Hepatocyte (in vitro differentiated cells): ENCODE measurements around the gene SETD1A. TPM values are rescaled to one million over a fixed set of nuclear protein-coding genes. Genes with fewer than 3 reads are reported as not detected.
A peak's percentile ranks its signal among the peaks of the same experiment; 100 is the strongest.

ENCODE experiments used
- DNase-seq: peaks from one replicate; pipeline ENCODE4 v3.0.0-alpha.2; 2016; ENCODE audit warnings: low spot score
- H2AFZ ChIP-seq: fragments of 200-600 bp; sonication (generic); 2 replicates; pipeline ENCODE4 v1.6.0; 2016; ENCODE audit warnings: antibody characterized with exemption, mild to moderate bottlenecking
- H3K27ac ChIP-seq: fragments of 200-600 bp; sonication (generic); 2 replicates; pipeline ENCODE4 v1.5.1; 2016; ENCODE audit warnings: mild to moderate bottlenecking
- H3K27me3 ChIP-seq: fragments of 200-600 bp; sonication (generic); 2 replicates; pipeline ENCODE4 v1.6.1; 2016
- H3K36me3 ChIP-seq: fragments of 200-600 bp; sonication (generic); replicated peaks from 2 replicates; pipeline ENCODE4 v1.5.1; 2016; ENCODE audit warnings: low read depth; ENCODE audit not compliant: insufficient read depth
- H3K4me1 ChIP-seq: fragments of 200-600 bp; sonication (generic); 2 replicates; pipeline ENCODE4 v1.5.1; 2016; ENCODE audit warnings: mild to moderate bottlenecking, moderate library complexity; ENCODE audit not compliant: insufficient read depth
- H3K4me2 ChIP-seq: fragments of 200-600 bp; sonication (generic); 2 replicates; pipeline ENCODE4 v1.6.0; 2016
- H3K4me3 ChIP-seq: fragments of 200-600 bp; sonication (generic); 2 replicates; pipeline ENCODE4 v1.5.1; 2016; ENCODE audit warnings: mild to moderate bottlenecking
- H3K79me2 ChIP-seq: fragments of 200-600 bp; sonication (generic); 2 replicates; pipeline ENCODE4 v1.6.0; 2017; ENCODE audit warnings: mild to moderate bottlenecking
- H3K9me2 ChIP-seq: fragments of 200-600 bp; sonication (generic); replicated peaks from 2 replicates; pipeline ENCODE4 v1.6.0; 2017; ENCODE audit warnings: mild to moderate bottlenecking; ENCODE audit not compliant: insufficient read depth
- H3K9me3 ChIP-seq: fragments of 200-600 bp; sonication (generic); 2 replicates; pipeline ENCODE4 v1.5.1; 2016; ENCODE audit warnings: low read depth, mild to moderate bottlenecking
- H4K20me1 ChIP-seq: fragments of 200-600 bp; sonication (generic); 2 replicates; pipeline ENCODE4 v1.6.0; 2016; ENCODE audit warnings: mild to moderate bottlenecking; ENCODE audit not compliant: insufficient read depth, poor library complexity, severe bottlenecking
- EZH2 ChIP-seq: fragments of 200-600 bp; sonication (generic); IDR thresholded peaks from 2 replicates; pipeline ENCODE4 v1.6.1; 2016; ENCODE audit warnings: antibody characterized with exemption, mild to moderate bottlenecking, borderline replicate concordance
- EZH2phosphoT487 ChIP-seq: fragments of 200-600 bp; sonication (generic); IDR thresholded peaks from one replicate; pipeline ENCODE4 v1.6.1; 2018; ENCODE audit warnings: antibody characterized with exemption, mild to moderate bottlenecking, low read depth, moderate library complexity; ENCODE audit not compliant: unreplicated experiment, severe bottlenecking
- WGBS: methylation state at CpG from one replicate; pipeline ENCODE4 v1.1.6; 2016; ENCODE audit warnings: low lambda C conversion rate; ENCODE audit errors: missing lambda C conversion rate; 5-methylcytosine and 5-hydroxymethylcytosine counted together
- polyA plus RNA-seq: library from polyadenylated mRNA; unstranded; fragments of >200 nt; fragmentation: Nextera tagmentation; extraction: Ambion mirVana; gene quantifications from 2 replicates; pipeline ENCODE4 v1.2.1, GENCODE V29; 2016
- total RNA-seq: library from RNA; depleted of rRNA; stranded (reverse); fragments of >200 nt; gene quantifications from 2 replicates; pipeline ENCODE4 v1.2.3, GENCODE V29; 2014
- TF ChIP-seq, protein P1 (sequence below): fragments of 200-600 bp; sonication (generic); IDR thresholded peaks from 2 replicates; pipeline ENCODE4 v1.5.1; 2016; ENCODE audit warnings: antibody characterized with exemption, mild to moderate bottlenecking; ENCODE audit not compliant: poor library complexity

Gene SETD1A
- 1.8 and 2.7 TPM in 2 replicates for total RNA-seq
- polyA plus RNA-seq, result 2.2 and 2.3 TPM in 2 replicates

DNA sequence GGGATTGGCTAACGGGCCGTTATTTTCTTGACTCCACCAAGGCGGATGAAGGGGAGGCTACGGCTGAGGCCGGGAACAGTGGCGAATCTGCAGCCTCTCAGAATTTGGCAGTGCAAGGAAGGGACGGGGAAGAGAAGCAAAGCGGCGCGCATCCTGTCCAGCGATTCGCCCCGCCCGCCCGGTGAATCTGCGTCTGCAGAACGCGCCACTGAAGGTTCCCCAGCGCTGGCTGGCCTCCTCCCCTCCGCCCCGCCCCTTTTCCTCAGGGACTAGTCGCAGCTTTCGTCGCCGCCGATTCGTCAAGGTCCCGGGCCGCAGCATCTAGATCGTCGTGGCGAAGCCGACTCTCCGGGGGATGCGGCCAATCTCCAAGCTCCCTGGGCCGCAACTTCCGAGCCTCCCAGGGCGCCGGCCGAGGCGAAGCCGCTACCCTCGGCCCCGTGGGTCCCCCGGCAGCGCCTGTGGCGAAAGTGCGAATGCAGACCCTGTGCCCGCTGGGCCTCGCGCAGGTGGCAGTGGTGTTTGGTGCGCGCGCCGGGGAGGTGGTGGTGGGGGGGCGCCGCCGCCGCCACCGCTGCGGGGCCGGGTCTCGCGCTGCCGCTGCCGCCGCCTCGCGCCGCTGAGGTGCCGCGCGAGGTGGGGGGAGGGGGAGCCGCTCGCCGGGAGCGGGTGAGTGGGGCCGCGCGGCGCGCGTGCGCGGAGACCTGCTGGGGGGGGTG, at the start of gene SETD1A:
Gene SETD1A, plus strand, starts transcription at position 299 of the 719 bp plus-strand sequence. CDS start 978 bp downstream, outside the sequence.
- H3K4me3 ChIP-seq, result peak within 1 kb of the TSS; percentile 93
- peaks cover 5% of the 10 kb centered on the region for H4K20me1 ChIP-seq
- peak within 1 kb of the TSS; percentile 97 for H3K4me2 ChIP-seq
- peaks cover 8% of the 10 kb centered on the region for H3K4me1 ChIP-seq
- under 1% methylated on average over 35 of the region's 85 CpGs for WGBS
- H3K36me3 ChIP-seq, result peaks cover 3% of the 10 kb centered on the region
- DNase-seq, result peak; percentile 98
- H3K27me3 ChIP-seq, result no peaks in the 10 kb centered on the region
- peaks cover 20% of the 10 kb centered on the region for H3K79me2 ChIP-seq
- no peaks in the 10 kb centered on the region for H3K9me2 ChIP-seq
- TF ChIP-seq, protein P1, sequence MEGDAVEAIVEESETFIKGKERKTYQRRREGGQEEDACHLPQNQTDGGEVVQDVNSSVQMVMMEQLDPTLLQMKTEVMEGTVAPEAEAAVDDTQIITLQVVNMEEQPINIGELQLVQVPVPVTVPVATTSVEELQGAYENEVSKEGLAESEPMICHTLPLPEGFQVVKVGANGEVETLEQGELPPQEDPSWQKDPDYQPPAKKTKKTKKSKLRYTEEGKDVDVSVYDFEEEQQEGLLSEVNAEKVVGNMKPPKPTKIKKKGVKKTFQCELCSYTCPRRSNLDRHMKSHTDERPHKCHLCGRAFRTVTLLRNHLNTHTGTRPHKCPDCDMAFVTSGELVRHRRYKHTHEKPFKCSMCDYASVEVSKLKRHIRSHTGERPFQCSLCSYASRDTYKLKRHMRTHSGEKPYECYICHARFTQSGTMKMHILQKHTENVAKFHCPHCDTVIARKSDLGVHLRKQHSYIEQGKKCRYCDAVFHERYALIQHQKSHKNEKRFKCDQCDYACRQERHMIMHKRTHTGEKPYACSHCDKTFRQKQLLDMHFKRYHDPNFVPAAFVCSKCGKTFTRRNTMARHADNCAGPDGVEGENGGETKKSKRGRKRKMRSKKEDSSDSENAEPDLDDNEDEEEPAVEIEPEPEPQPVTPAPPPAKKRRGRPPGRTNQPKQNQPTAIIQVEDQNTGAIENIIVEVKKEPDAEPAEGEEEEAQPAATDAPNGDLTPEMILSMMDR, result no peak
- no peak for TF ChIP-seq EZH2phosphoT487
- no peak for TF ChIP-seq EZH2
- peak within 1 kb of the TSS; percentile 100 for H3K27ac ChIP-seq
- peak within 1 kb of the TSS; percentile 97 for H2AFZ ChIP-seq
- H3K9me3 ChIP-seq, result no peaks in the 10 kb centered on the region

DNA sequence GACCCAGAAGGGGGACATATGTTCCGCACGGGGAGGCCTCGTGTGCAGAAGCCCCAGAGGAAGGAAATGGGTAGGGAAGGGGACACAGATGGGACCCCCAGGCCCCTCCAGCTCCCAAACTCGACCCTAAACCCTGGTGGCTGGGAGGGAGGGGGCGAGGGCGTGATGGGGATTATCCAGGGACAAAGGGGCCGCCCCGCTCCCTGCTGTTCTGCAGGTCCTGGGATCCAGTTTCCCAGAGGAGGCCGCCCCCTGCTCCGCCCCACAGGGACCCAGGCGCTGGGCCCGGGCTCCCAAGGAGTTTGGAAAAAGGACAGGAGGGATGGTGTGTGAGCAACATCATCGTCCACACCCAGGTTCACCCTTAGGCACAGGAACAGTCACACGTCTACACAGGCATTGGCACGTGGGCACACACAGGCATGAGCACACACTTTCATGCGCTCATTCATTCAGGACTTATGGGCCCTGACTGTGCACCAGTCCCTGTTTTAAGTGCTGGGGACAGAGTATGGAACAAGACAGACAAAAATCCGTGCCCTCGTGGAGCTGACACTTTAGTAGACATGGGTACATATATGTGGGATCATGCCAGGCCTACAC, 47.0 kb upstream of the SETD1A start:
- no peak overlapping the region for H3K4me2 ChIP-seq

DNA sequence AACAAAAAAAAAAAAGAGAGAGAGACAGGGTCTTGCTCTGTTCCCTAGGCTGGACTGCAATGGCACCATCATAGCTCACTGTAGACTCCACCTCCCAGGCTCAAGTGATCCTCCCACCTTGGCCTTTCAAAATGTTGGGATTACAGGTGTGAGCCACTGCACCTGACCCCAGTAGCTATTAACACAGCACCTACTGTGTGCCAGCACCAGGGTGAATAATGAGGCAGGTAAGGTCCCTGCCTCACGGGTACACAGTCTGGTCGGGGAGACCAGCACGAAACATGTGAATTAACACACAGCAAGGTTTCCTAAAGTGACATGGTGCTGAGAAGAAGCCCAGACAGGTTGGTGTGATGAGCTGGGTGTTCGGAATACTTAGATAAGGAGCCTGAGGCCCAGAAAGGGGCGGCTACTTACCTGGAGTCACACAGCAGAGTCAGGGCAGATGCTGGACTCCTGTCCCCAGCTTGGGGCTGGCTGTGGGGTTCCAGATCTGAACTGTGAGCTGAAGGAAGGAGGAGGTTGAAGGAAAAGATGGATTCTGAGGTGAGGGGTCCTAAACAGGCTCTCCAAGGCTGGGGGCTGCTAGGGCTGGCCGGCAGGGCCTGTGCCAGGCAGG, 44.7 kb upstream of the SETD1A start:
- Histone ChIP-seq H3K4me1 (no peaks in the 10 kb centered on the region), H3K4me2 (no peak overlapping the region), H3K36me3 (no peaks in the 10 kb centered on the region), H3K9me2 (no peaks in the 10 kb centered on the region), H2AFZ (no peak overlapping the region), H3K4me3 (no peak overlapping the region), H3K9me3 (no peaks in the 10 kb centered on the region), H3K27me3 (no peaks in the 10 kb centered on the region), H3K27ac (no peak overlapping the region), H4K20me1 (no peaks in the 10 kb centered on the region), H3K79me2 (no peaks in the 10 kb centered on the region)
- TF ChIP-seq EZH2, result no peak
- TF ChIP-seq, protein P1, result no peak
- TF ChIP-seq EZH2phosphoT487, result no peak
- DNase-seq, result no peak
- 96% methylated on average over 6 of the region's 6 CpGs for WGBS

More for the DNA sequence above, 47.0 kb upstream of the SETD1A start:
- Histone ChIP-seq H3K27ac (no peak overlapping the region), H3K27me3 (no peaks in the 10 kb centered on the region), H3K4me1 (no peaks in the 10 kb centered on the region), H3K4me3 (no peak overlapping the region), H3K9me2 (no peaks in the 10 kb centered on the region), H4K20me1 (no peaks in the 10 kb centered on the region), H3K9me3 (no peaks in the 10 kb centered on the region), H3K79me2 (no peaks in the 10 kb centered on the region), H2AFZ (no peak overlapping the region), H3K36me3 (no peaks in the 10 kb centered on the region)
- TF ChIP-seq, protein P1, result no peak
- no peak for TF ChIP-seq EZH2
- no peak for TF ChIP-seq EZH2phosphoT487
- DNase-seq, result no peak
- WGBS, result 77% methylated on average over 15 of the region's 18 CpGs
